Nephron progenitor cell (in vitro differentiated cells): Measurements from ENCODE around the gene AIRE.
A peak's percentile ranks its signal among the peaks of the same experiment; 100 is the strongest.
"Not testable (repeated sequence)": the region's sequence is repeated elsewhere in the genome, so short reads cannot be mapped to it uniquely, and the experiment has no call there.

Source experiments
- DNase-seq: peaks from one replicate; pipeline ENCODE4 v3.0.0; 2021
- H3K27ac Mint-ChIP-seq: 2 replicates; pipeline ENCODE4 v1.8.0; 2021; ENCODE audit warnings: mild to moderate bottlenecking, moderate library complexity, mixed read lengths
- H3K27me3 Mint-ChIP-seq: 2 replicates; pipeline ENCODE4 v1.8.0; 2021; ENCODE audit warnings: mild to moderate bottlenecking, low read depth, mixed read lengths; ENCODE audit not compliant: poor library complexity
- H3K36me3 Mint-ChIP-seq: 2 replicates; pipeline ENCODE4 v1.8.0; 2021; ENCODE audit warnings: low read depth, mixed read lengths
- H3K4me1 Mint-ChIP-seq: 2 replicates; pipeline ENCODE4 v1.8.0; 2021; ENCODE audit warnings: mixed read lengths
- H3K4me3 Mint-ChIP-seq: 2 replicates; pipeline ENCODE4 v1.8.0; 2021; ENCODE audit warnings: mild to moderate bottlenecking, moderate library complexity, mixed read lengths
- H3K9me3 Mint-ChIP-seq: 2 replicates; pipeline ENCODE4 v1.8.0; 2021; ENCODE audit warnings: mild to moderate bottlenecking, moderate library complexity, mixed read lengths
- CTCF ChIP-seq: fragments of 200-600 bp; sonication (generic); IDR thresholded peaks from 2 replicates; pipeline ENCODE4 v1.5.0; 2021; ENCODE audit warnings: antibody characterized with exemption

Gene AIRE

GRCh38 chr21:44299458-44300261 is 14.0 kb downstream of the AIRE start, which contains the start of gene PFKL:
TSS of gene PFKL (plus strand) at chr21:44300053. CDS start at chr21:44300106, 53 bp downstream.
- Mint-ChIP-seq H3K27ac (no peak within 1 kb of the TSS), H3K9me3 (no peaks in the 10 kb centered on the region), H3K36me3 (no peaks in the 10 kb centered on the region), H3K4me3 (peak within 1 kb of the TSS; percentile 87), H3K27me3 (peaks cover 16% of the 10 kb centered on the region), H3K4me1 (peaks cover 47% of the 10 kb centered on the region)
- peak; percentile 80 for DNase-seq
- TF ChIP-seq CTCF = no peak

GRCh38 chr21:44300262-44300959 is 14.7 kb downstream of the AIRE start:
- no peak overlapping the region for H3K27ac Mint-ChIP-seq
- DNase-seq = peak; percentile 66
- no peaks in the 10 kb centered on the region for H3K36me3 Mint-ChIP-seq
- H3K9me3 Mint-ChIP-seq = no peaks in the 10 kb centered on the region
- peaks cover 51% of the 10 kb centered on the region for H3K4me1 Mint-ChIP-seq
- TF ChIP-seq CTCF = no peak
- peak overlapping the region; percentile 82 for H3K4me3 Mint-ChIP-seq
- peaks cover 14% of the 10 kb centered on the region for H3K27me3 Mint-ChIP-seq

- H3K36me3 Mint-ChIP-seq = no peaks in the 10 kb centered on the region
- H3K27ac Mint-ChIP-seq = no peak overlapping the region
- no peak for TF ChIP-seq CTCF
- no peaks in the 10 kb centered on the region for H3K9me3 Mint-ChIP-seq
- peaks cover 13% of the 10 kb centered on the region for H3K27me3 Mint-ChIP-seq
- peak overlapping the region; percentile 82 for H3K4me3 Mint-ChIP-seq
- peaks cover 49% of the 10 kb centered on the region for H3K4me1 Mint-ChIP-seq
- DNase-seq = no peak
These were observed 15.5 kb downstream of the AIRE start for GRCh38 chr21:44301141-44301540.

GRCh38 chr21:44301961-44302406 is 16.3 kb downstream of the AIRE start:
- H3K4me3 Mint-ChIP-seq = peak overlapping the region; percentile 60
- DNase-seq = no peak
- H3K36me3 Mint-ChIP-seq = no peaks in the 10 kb centered on the region
- TF ChIP-seq CTCF = no peak
- no peaks in the 10 kb centered on the region for H3K9me3 Mint-ChIP-seq
- H3K4me1 Mint-ChIP-seq = peaks cover 49% of the 10 kb centered on the region
- peaks cover 13% of the 10 kb centered on the region for H3K27me3 Mint-ChIP-seq
- no peak overlapping the region for H3K27ac Mint-ChIP-seq

- DNase-seq, H3K9me3 Mint-ChIP-seq, H3K27ac Mint-ChIP-seq, H3K27me3 Mint-ChIP-seq, H3K36me3 Mint-ChIP-seq: not testable (repeated sequence)
- H3K4me3 Mint-ChIP-seq = peak overlapping the region; percentile 60
- H3K4me1 Mint-ChIP-seq = peaks cover 49% of the 10 kb centered on the region
These were observed 17.1 kb downstream of the AIRE start for GRCh38 chr21:44302573-44303401.
